H1 (cell line): ENCODE data around the gene RTL5. TPM values are rescaled to one million over a fixed set of nuclear protein-coding genes. Genes with fewer than 3 reads are reported as not detected.

Source experiments
- CTCF ChIA-PET: fragments of 300-600 bp; sonication (Branson Sonifier 250); formaldehyde crosslinking; loops from one replicate; lab custom pipeline; 2021; ENCODE audit not compliant: partially characterized antibody; lab: Charles Lee
- POLR2A ChIA-PET: fragments of 300-600 bp; sonication (Branson Sonifier 250); formaldehyde crosslinking; loops from one replicate; lab custom pipeline; 2021; ENCODE audit warnings: inconsistent platforms; ENCODE audit not compliant: partially characterized antibody; lab: Charles Lee
- DNase-seq, 2 experiments: peaks; one replicate each; pipeline versions ENCODE4 v3.0.0 to v3.0.0-alpha.2; 2010 to 2022; ENCODE audit warnings: low spot score in 2 of 2, low read depth in 1 of 2, mixed read lengths in 1 of 2
- FAIRE-seq: peaks from 2 replicates; lab custom pipeline; 2011; peaks lifted over from hg19 to GRCh38; lab: Jason Lieb, UNC
- H2AFZ ChIP-seq: 2 replicates; pipeline ENCODE4 v1.8.1; 2012; ENCODE audit warnings: low read length, inconsistent platforms
- H2AK5ac ChIP-seq: 2 replicates; pipeline ENCODE4 v1.6.1; 2013; ENCODE audit warnings: low read depth, low read length
- H2BK120ac ChIP-seq: replicated peaks from 2 replicates; pipeline ENCODE3; 2013; ENCODE audit warnings: low read depth, low read length, inconsistent platforms
- H2BK12ac ChIP-seq: 2 replicates; pipeline ENCODE4 v1.6.1; 2013; ENCODE audit warnings: low read depth, low read length
- H2BK15ac ChIP-seq: 2 replicates; pipeline ENCODE4 v1.6.1; 2013; ENCODE audit warnings: low read length
- H2BK20ac ChIP-seq: 2 replicates; pipeline ENCODE4 v1.6.1; 2013; ENCODE audit warnings: low read length
- H2BK5ac ChIP-seq: 2 replicates; pipeline ENCODE4 v1.6.1; 2013; ENCODE audit warnings: low read depth, low read length
- H3K14ac ChIP-seq: 2 replicates; pipeline ENCODE4 v1.6.1; 2013; ENCODE audit warnings: inconsistent platforms; ENCODE audit not compliant: insufficient read length
- H3K18ac ChIP-seq: 2 replicates; pipeline ENCODE4 v1.6.1; 2013; ENCODE audit warnings: low read length; ENCODE audit errors: extremely low read depth
- H3K23ac ChIP-seq: 2 replicates; pipeline ENCODE4 v1.6.1; 2013; ENCODE audit warnings: inconsistent platforms; ENCODE audit not compliant: insufficient read length
- H3K23me2 ChIP-seq: 2 replicates; pipeline ENCODE4 v1.6.1; 2013; ENCODE audit warnings: low read depth, low read length
- H3K27ac ChIP-seq: 2 replicates; pipeline ENCODE4 v1.6.1; 2011; ENCODE audit warnings: low read depth, low read length, inconsistent platforms
- H3K27me3 ChIP-seq, 4 experiments: replicated peaks in 1 of 4; 1 replicate in 1 of 4; 2 replicates in 3 of 4; pipeline versions ENCODE4 v1.6.1 to v1.8.1; 2011 to 2013; ENCODE audit warnings: low read length in 3 of 4, mild to moderate bottlenecking in 3 of 4, inconsistent platforms in 2 of 4, mixed read lengths in 2 of 4, moderate library complexity in 1 of 4; ENCODE audit not compliant: control insufficient read depth in 3 of 4, insufficient read depth in 3 of 4; ENCODE audit errors: extremely low read depth in 1 of 4
- H3K36me3 ChIP-seq, 4 experiments: 2 replicates each; pipeline versions ENCODE4 v1.6.1 to v1.8.1; 2011 to 2013; ENCODE audit warnings: mild to moderate bottlenecking in 4 of 4, low read length in 3 of 4, moderate library complexity in 2 of 4, control low read depth in 1 of 4, inconsistent platforms in 1 of 4; ENCODE audit not compliant: insufficient read depth in 4 of 4, control insufficient read depth in 2 of 4
- H3K4ac ChIP-seq: replicated peaks from 2 replicates; pipeline ENCODE3; 2013; ENCODE audit warnings: low read length, low read depth, mixed read lengths, inconsistent platforms; ENCODE audit not compliant: insufficient read length
- H3K4me1 ChIP-seq, 4 experiments: replicated peaks in 1 of 4; 1 replicate in 1 of 4; 2 replicates in 3 of 4; pipeline versions ENCODE4 v1.6.1 to v1.8.1; 2011 to 2013; ENCODE audit warnings: low read length in 3 of 4, inconsistent platforms in 2 of 4, mixed read lengths in 1 of 4; ENCODE audit not compliant: insufficient read depth in 4 of 4, control insufficient read depth in 3 of 4
- H3K4me2 ChIP-seq, 2 experiments: 2 replicates each; pipeline versions ENCODE4 v1.6.1 to v1.8.1; 2011 to 2013; ENCODE audit warnings: low read depth in 2 of 2, low read length in 2 of 2, control low read depth in 1 of 2, inconsistent platforms in 1 of 2, mild to moderate bottlenecking in 1 of 2; ENCODE audit not compliant: insufficient read depth in 1 of 2
- H3K4me3 ChIP-seq, 4 experiments: fragments of 200-600, 300-600 bp in 1 of 4; sonication (generic), shearing (Covaris generic), sonication (Bioruptor Twin) in 1 of 4; 2 replicates each; pipeline versions ENCODE4 v1.5.1 to v1.8.1; 2011 to 2016; ENCODE audit warnings: low read length in 4 of 4, low read depth in 3 of 4, control low read depth in 2 of 4, inconsistent platforms in 2 of 4, mild to moderate bottlenecking in 2 of 4, mixed read lengths in 1 of 4, moderate library complexity in 1 of 4; ENCODE audit not compliant: insufficient read depth in 2 of 4; ENCODE audit errors: extremely low read depth in 1 of 4
- H3K56ac ChIP-seq: replicated peaks from 2 replicates; pipeline ENCODE3; 2013; ENCODE audit warnings: low read depth, mild to moderate bottlenecking, mixed read lengths, low read length, inconsistent platforms; ENCODE audit not compliant: insufficient read length
- H3K79me1 ChIP-seq: 2 replicates; pipeline ENCODE4 v1.6.1; 2013; ENCODE audit warnings: low read depth, low read length, control low read depth
- H3K79me2 ChIP-seq, 2 experiments: 2 replicates each; pipeline versions ENCODE4 v1.6.1 to v1.8.1; 2012 to 2013; ENCODE audit warnings: low read length in 2 of 2, mild to moderate bottlenecking in 2 of 2, inconsistent platforms in 1 of 2; ENCODE audit not compliant: insufficient read depth in 2 of 2, control insufficient read depth in 1 of 2
- H3K9ac ChIP-seq, 4 experiments: replicated peaks in 1 of 4; 1 replicate in 1 of 4; 2 replicates in 3 of 4; pipeline versions ENCODE4 v1.6.1 to v1.8.1; 2011 to 2013; ENCODE audit warnings: low read depth in 3 of 4, low read length in 3 of 4, control low read depth in 2 of 4, mild to moderate bottlenecking in 2 of 4, moderate library complexity in 2 of 4, inconsistent platforms in 1 of 4; ENCODE audit errors: extremely low read depth in 1 of 4
- H3K9me3 ChIP-seq, 2 experiments: 2 replicates each; pipeline versions ENCODE4 v1.6.1 to v1.8.1; 2012 to 2013; ENCODE audit warnings: mild to moderate bottlenecking in 2 of 2, moderate library complexity in 2 of 2, control low read depth in 1 of 2, inconsistent platforms in 1 of 2, low read depth in 1 of 2, low read length in 1 of 2, mixed read lengths in 1 of 2; ENCODE audit not compliant: insufficient read depth in 2 of 2
- H4K20me1 ChIP-seq, 2 experiments: replicated peaks in 1 of 2; 2 replicates each; pipeline versions ENCODE3 to v1.8.1; 2011 to 2013; ENCODE audit warnings: inconsistent platforms in 2 of 2, low read length in 2 of 2, mild to moderate bottlenecking in 1 of 2; ENCODE audit not compliant: insufficient read depth in 2 of 2, control insufficient read depth in 1 of 2
- H4K5ac ChIP-seq: 2 replicates; pipeline ENCODE4 v1.6.1; 2013; ENCODE audit warnings: low read length, low read depth, mixed read lengths, inconsistent platforms; ENCODE audit not compliant: insufficient read length
- H4K8ac ChIP-seq: 2 replicates; pipeline ENCODE4 v1.8.0; 2013; ENCODE audit warnings: mild to moderate bottlenecking, moderate library complexity, low read length, inconsistent platforms; ENCODE audit not compliant: insufficient read depth; ENCODE audit errors: extremely low read depth
- H4K91ac ChIP-seq: replicated peaks from 2 replicates; pipeline ENCODE3; 2013; ENCODE audit warnings: low read length, mixed read lengths, inconsistent platforms; ENCODE audit not compliant: insufficient read length
- BACH1 ChIP-seq: IDR thresholded peaks from 2 replicates; pipeline ENCODE4 v1.6.1; 2012; ENCODE audit warnings: low read length, improper control_type of control experiment
- BRCA1 ChIP-seq: IDR thresholded peaks from 2 replicates; pipeline ENCODE4 v1.6.1; 2012; ENCODE audit warnings: low read depth, low read length, improper control_type of control experiment
- EZH2 ChIP-seq: fragments of 200-600 bp; sonication (generic); IDR thresholded peaks from 2 replicates; pipeline ENCODE4 v1.7.1; 2012; ENCODE audit warnings: low read depth, mild to moderate bottlenecking, moderate library complexity, low read length, inconsistent platforms; ENCODE audit not compliant: severe bottlenecking
- KDM4A ChIP-seq: IDR thresholded peaks from one replicate; pipeline ENCODE4 v1.7.1; 2012; ENCODE audit warnings: low read depth, mild to moderate bottlenecking, moderate library complexity, low read length, inconsistent platforms; ENCODE audit not compliant: severe bottlenecking
- SIRT6 ChIP-seq: IDR thresholded peaks from one replicate; pipeline ENCODE4 v1.7.1; 2012; ENCODE audit warnings: low read length, inconsistent platforms
- SUZ12 ChIP-seq: fragments of 200-600 bp; sonication (generic); IDR thresholded peaks from 2 replicates; pipeline ENCODE4 v1.6.1; 2012; ENCODE audit warnings: mild to moderate bottlenecking, inconsistent platforms, low read length, moderate library complexity, mixed read lengths
- WGBS, 2 experiments: shearing (Covaris generic) in 1 of 2; methylation state at CpG; one replicate each; pipeline versions ENCODE4 v1.1.6 to v1.1.7; 2013 to 2015; ENCODE audit warnings: low lambda C conversion rate in 2 of 2, mixed read lengths in 2 of 2, inconsistent platforms in 1 of 2, low coverage in 1 of 2, missing lambda C conversion rate in 1 of 2; ENCODE audit not compliant: insufficient replicate concordance in 2 of 2, insufficient coverage in 1 of 2, insufficient read length in 1 of 2; ENCODE audit errors: extremely low coverage in 1 of 2, missing lambda C conversion rate in 1 of 2; 5-methylcytosine and 5-hydroxymethylcytosine counted together
- long read RNA-seq, 2 experiments: library from RNA in 1 of 2; library from capped mRNA in 1 of 2; stranded (forward); transcript quantifications; one replicate each; pipeline ENCODE4 v2.0.0, GENCODE V29; 2021; ENCODE audit warnings: inconsistent platforms in 1 of 2
- polyA minus RNA-seq, 3 experiments: library from RNA; depleted of rRNA, polyadenylated mRNA; stranded (reverse); fragments of >200 nt; gene quantifications; 1 replicate in 2 of 3; 2 replicates in 1 of 3; pipeline ENCODE4 v1.2.3, GENCODE V29; 2011
- polyA plus RNA-seq, 7 experiments: library from polyadenylated mRNA; depleted of rRNA in 3 of 7; stranded (reverse) in 5 of 7; unstranded in 2 of 7; fragments of >200 nt in 5 of 7; fragments of 200-250 nt in 2 of 7; gene quantifications; 1 replicate in 5 of 7; 2 replicates in 1 of 7; 4 replicates in 1 of 7; pipeline versions ENCODE4 v1.2.1 to v1.2.3, GENCODE V29; 2011 to 2013; ENCODE audit warnings: missing spikeins in 2 of 7, mixed read lengths in 2 of 7
- total RNA-seq: library from RNA; stranded (reverse); fragmentation: NEBNext Ultra II Directional; extraction: Animal tissue kit (Norgen Biotek cat#: 25700); gene quantifications from 2 replicates; pipeline ENCODE4 v1.2.1, GENCODE V29; 2021

Gene RTL5
- 1.9 TPM in 2 replicates for total RNA-seq
- polyA plus RNA-seq (2011; rRNA removed): 0.57 and 0.96 TPM in 2 replicates
- polyA plus RNA-seq (2011; cell fraction: cytosol; rRNA removed): 0.65 TPM
- 1.4 TPM for polyA plus RNA-seq (2011; cell fraction: nucleus; rRNA removed)
- polyA plus RNA-seq (2012, experiment 1 of 2): 1.6 to 2.4 TPM (median 2.0 TPM) in 4 replicates
- polyA plus RNA-seq (2012, experiment 2 of 2): 1.4 TPM
- polyA plus RNA-seq (2013, experiment 1 of 2): 2.3 TPM
- 2.8 TPM for polyA plus RNA-seq (2013, experiment 2 of 2)
- 0.76 TPM in 2 replicates for polyA minus RNA-seq (2011; rRNA and poly(A)+ RNA removed)
- 0.59 TPM for polyA minus RNA-seq (2011; cell fraction: cytosol; rRNA and poly(A)+ RNA removed)
- 0.70 TPM for polyA minus RNA-seq (2011; cell fraction: nucleus; rRNA and poly(A)+ RNA removed)
- long read RNA-seq, experiment 1, full-length matches to known transcripts: 1 of 2 reads
- long read RNA-seq, experiment 1, partial matches to known transcripts: 1 of 2 reads
- long read RNA-seq, experiment 1, other reads (novel, unspliced or antisense): 0 of 2 reads
- long read RNA-seq, experiment 2, partial matches to known transcripts: 0 of 1 reads
- long read RNA-seq, experiment 2, other reads (novel, unspliced or antisense): 1 of 1 reads

- ChIA-PET POLR2A (interaction anchor here (0.6 to 1.4 kb wide), 2 partner anchors 114 to 184 kb away, joined by 3 to 5 read pairs; no protein-coding TSS in a partner anchor), CTCF (interaction anchor here (1.1 to 3.2 kb wide), 7 partner anchors 30 to 133 kb away, joined by 3 to 13 read pairs (median 5); no protein-coding TSS in a partner anchor)
- no peak within 1 kb of the TSS for H3K14ac ChIP-seq
- no peaks in the 10 kb centered on the region for H3K79me1 ChIP-seq
- H3K79me2 ChIP-seq: no peaks in the 10 kb centered on the region
- DNase-seq (peak in 1 of 2 experiments; percentile 57), FAIRE-seq (no peak)
- peaks cover 5% of the 10 kb centered on the region; the same call in 1 of the 2 replicates for H3K23me2 ChIP-seq
- peaks cover 0 to 4% of the 10 kb centered on the region in 2 experiments; a peak in 1 of 4 replicates for H3K9me3 ChIP-seq
- no peak within 1 kb of the TSS for H4K91ac ChIP-seq
- H4K5ac ChIP-seq: no peak within 1 kb of the TSS
- no peak within 1 kb of the TSS for H2BK5ac ChIP-seq
- H3K27ac ChIP-seq: no peak within 1 kb of the TSS
- H3K4me1 ChIP-seq: peaks cover 0 to 4% (median 1%) of the 10 kb centered on the region in 4 experiments; a peak in 4 of 7 replicates
- WGBS, 2 experiments: 0% methylated on average over 7 of the region's 106 CpGs; no CpG with 5 or more reads in 1 of the 2 experiments
- no peak within 1 kb of the TSS for H2BK20ac ChIP-seq
- no peaks in the 10 kb centered on the region for H3K36me3 ChIP-seq
- H3K4me3 ChIP-seq: peak within 1 kb of the TSS; percentile 31 to 62 (median 40)
- H3K4ac ChIP-seq: no peak within 1 kb of the TSS
- H3K23ac ChIP-seq: no peak within 1 kb of the TSS
- TF ChIP-seq SUZ12 (peak; percentile 43), BACH1 (0 out of 2 replicates have a peak, but pooled peaks have one; percentile 22), SIRT6 (no peak), BRCA1 (no peak), EZH2 (peak; percentile 17), KDM4A (peak; percentile 43)
- no peak within 1 kb of the TSS; a peak in 1 of 7 replicates for H3K9ac ChIP-seq
- peak within 1 kb of the TSS; percentile 65 for H4K8ac ChIP-seq
- peaks cover 3 to 10% of the 10 kb centered on the region in 2 experiments for H4K20me1 ChIP-seq
- no peak within 1 kb of the TSS for H2BK15ac ChIP-seq
- H3K56ac ChIP-seq: no peak within 1 kb of the TSS
- H3K18ac ChIP-seq: no peak within 1 kb of the TSS
- no peak within 1 kb of the TSS for H2BK120ac ChIP-seq
- no peak within 1 kb of the TSS for H2BK12ac ChIP-seq
- no peak within 1 kb of the TSS for H2AK5ac ChIP-seq
- H3K4me2 ChIP-seq: peak within 1 kb of the TSS; percentile 83 to 86
- no peak within 1 kb of the TSS for H2AFZ ChIP-seq
- peaks cover 12 to 45% (median 34%) of the 10 kb centered on the region in 4 experiments for H3K27me3 ChIP-seq
These were observed at the start of gene RTL5 for GRCh38 chrX:72131317-72132294. RTL5 (minus strand) TSS chrX:72131915.
